Uterus (tissue), 4 donors: Measurements from ENCODE around the gene NCOA1. TPM values are rescaled to one million over a fixed set of nuclear protein-coding genes. Genes with fewer than 3 reads are reported as not detected.

ENCODE experiments used
- DNase-seq, 2 donors: peaks; one replicate each; pipeline ENCODE4 v3.0.0-alpha.2; 2019 to 2020
- H3K27ac ChIP-seq, 2 donors: fragments of 200-600 bp; sonication (generic); 1 replicate in 1 of 2; 2 replicates in 1 of 2; pipeline ENCODE4 v1.5.1; 2016 to 2018
- H3K27me3 ChIP-seq, 2 donors: fragments of 200-600 bp; sonication (generic); one replicate each; pipeline ENCODE4 v1.5.1; 2018 to 2019; ENCODE audit warnings: control low read depth in 1 of 2
- H3K36me3 ChIP-seq, 2 donors: fragments of 200-600 bp; sonication (generic); one replicate each; pipeline ENCODE4 v1.5.1; 2019; ENCODE audit warnings: control low read depth in 1 of 2
- H3K4me1 ChIP-seq, 2 donors: fragments of 200-600 bp; sonication (generic); one replicate each; pipeline ENCODE4 v1.5.1; 2018 to 2019; ENCODE audit warnings: control low read depth in 1 of 2
- H3K4me3 ChIP-seq, 2 donors: fragments of 200-600 bp; sonication (generic); 1 replicate in 1 of 2; 2 replicates in 1 of 2; pipeline ENCODE4 v1.5.1; 2018 to 2019; ENCODE audit warnings: mild to moderate bottlenecking in 1 of 2
- H3K9me3 ChIP-seq, 2 donors: fragments of 200-600 bp; sonication (generic); one replicate each; pipeline ENCODE4 v1.5.1; 2019; ENCODE audit warnings: control low read depth in 1 of 2
- CTCF ChIP-seq, 4 experiments: fragments of 200-600 bp in 2 of 4; fragments of 450-650 bp in 2 of 4; sonication (generic) in 2 of 4; IDR thresholded peaks; one replicate each; pipeline ENCODE4 v1.5.1; 2016 to 2019; ENCODE audit warnings: antibody characterized with exemption in 4 of 4, mild to moderate bottlenecking in 2 of 4, moderate library complexity in 1 of 4
- POLR2A ChIP-seq, 2 donors: fragments of 450-650 bp; IDR thresholded peaks; one replicate each; pipeline ENCODE4 v1.6.1; 2016; ENCODE audit warnings: antibody characterized with exemption in 2 of 2, mild to moderate bottlenecking in 1 of 2, moderate library complexity in 1 of 2
- intact Hi-C: fragments of 100-400 bp; cut with DNase I; formaldehyde crosslinking; loops from one replicate; pipeline ENCODE4 v1.15.1; 2023; ENCODE audit warnings: low total_unique reads
- total RNA-seq, 4 donors: library from RNA; depleted of rRNA in 3 of 4; stranded (reverse); fragments of >200 nt in 3 of 4; gene quantifications; one replicate each; pipeline versions ENCODE4 v1.1.0 to v1.2.4, GENCODE V29; 2014 to 2023
- donor health status: DM: yes; HTN: yes; CAD: no.

Gene NCOA1
- total RNA-seq, 4 donors from 2014 or later: 38.7 to 88.5 (median 62.0) TPM

- no peak overlapping the region for H3K27ac ChIP-seq
- TF ChIP-seq POLR2A (IDR thresholded peaks at IDR 0.05) (no peak), CTCF (IDR thresholded peaks at IDR 0.05) (no peak)
- intact Hi-C loops: no loop called here
Observed at GRCh38 chr2:24743924-24744323, 252.9 kb downstream of the NCOA1 start.

GRCh38 chr2:24744356-24744755, 253.3 kb downstream of the NCOA1 start:
- Histone ChIP-seq H3K36me3 (no peaks in the 10 kb centered on the region), H3K9me3 (no peaks in the 10 kb centered on the region), H3K27ac (no peak overlapping the region), H3K4me1 (peaks cover 0 to 7% of the 10 kb centered on the region in 2 donors), H3K27me3 (no peaks in the 10 kb centered on the region), H3K4me3 (no peak overlapping the region)
- DNase-seq: no peak
- intact Hi-C loops: no loop called here
- TF ChIP-seq POLR2A (IDR thresholded peaks at IDR 0.05) (no peak), CTCF (IDR thresholded peaks at IDR 0.05) (no peak)

More at GRCh38 chr2:24743924-24744323, 252.9 kb downstream of the NCOA1 start:
- Histone ChIP-seq H3K4me3 (no peak overlapping the region), H3K9me3 (no peaks in the 10 kb centered on the region), H3K4me1 (peaks cover 0 to 7% of the 10 kb centered on the region in 2 donors), H3K27me3 (no peaks in the 10 kb centered on the region), H3K36me3 (no peaks in the 10 kb centered on the region)
- no peak for DNase-seq

GRCh38 chr2:24745825-24746224, 254.8 kb downstream of the NCOA1 start:
- H3K27me3 ChIP-seq: no peaks in the 10 kb centered on the region
- TF ChIP-seq POLR2A (IDR thresholded peaks at IDR 0.05) (no peak), CTCF (IDR thresholded peaks at IDR 0.05) (no peak)

GRCh38 chr2:24747299-24747698, 256.2 kb downstream of the NCOA1 start:
- Histone ChIP-seq H3K36me3 (no peaks in the 10 kb centered on the region), H3K27me3 (no peaks in the 10 kb centered on the region), H3K27ac (no peak overlapping the region), H3K4me3 (no peak overlapping the region), H3K9me3 (no peaks in the 10 kb centered on the region), H3K4me1 (peaks cover 0 to 7% of the 10 kb centered on the region in 2 donors)
- DNase-seq: no peak
- intact Hi-C loops: no loop called here
- TF ChIP-seq POLR2A (IDR thresholded peaks at IDR 0.05) (no peak), CTCF (IDR thresholded peaks at IDR 0.05) (no peak)

More at GRCh38 chr2:24745825-24746224, 254.8 kb downstream of the NCOA1 start:
- peaks cover 0 to 7% of the 10 kb centered on the region in 2 donors for H3K4me1 ChIP-seq
- intact Hi-C loops: no loop called here
- H3K36me3 ChIP-seq: no peaks in the 10 kb centered on the region
- H3K27ac ChIP-seq: no peak overlapping the region
- DNase-seq: no peak
- H3K4me3 ChIP-seq: no peak overlapping the region
- no peaks in the 10 kb centered on the region for H3K9me3 ChIP-seq

- H3K9me3 ChIP-seq: no peaks in the 10 kb centered on the region
- intact Hi-C loops: no loop called here
- H3K4me3 ChIP-seq: no peak overlapping the region
- no peaks in the 10 kb centered on the region for H3K4me1 ChIP-seq
- no peaks in the 10 kb centered on the region for H3K27me3 ChIP-seq
- DNase-seq: no peak
- H3K27ac ChIP-seq: no peak overlapping the region
- H3K36me3 ChIP-seq: no peaks in the 10 kb centered on the region
- TF ChIP-seq POLR2A (IDR thresholded peaks at IDR 0.05) (no peak), CTCF (IDR thresholded peaks at IDR 0.05) (no peak)
Observed at GRCh38 chr2:24749069-24749691, 258.1 kb downstream of the NCOA1 start.
